ENCODE data around the gene DHFR.
A peak's percentile ranks its signal among the peaks of the same experiment; 100 is the strongest.

Gene DHFR

GRCh38 chr5:80656425-80656824 is 1.6 kb upstream of the DHFR start:
- H3K9me3 ChIP-seq (ENCODE audit: control insufficient read depth, low read length): no peaks in the 10 kb centered on the region
- H3K4me1 ChIP-seq (ENCODE audit: control insufficient read depth, insufficient read depth, low read length, poor library complexity, severe bottlenecking): peaks cover 12% of the 10 kb centered on the region
- no peak overlapping the region for H3K27ac ChIP-seq (ENCODE audit: insufficient read depth, low read length, poor library complexity, severe bottlenecking)
- no peak for DNase-seq
- peaks cover 14% of the 10 kb centered on the region for H3K36me3 ChIP-seq (ENCODE audit: control insufficient read depth, insufficient read depth, low read length)
- H3K27me3 ChIP-seq (replicated peaks; ENCODE audit: control insufficient read depth, insufficient read depth, low read length, poor library complexity, severe bottlenecking): no peaks in the 10 kb centered on the region
- no peak overlapping the region for H3K4me3 ChIP-seq (ENCODE audit: insufficient read depth, low read depth, low read length, poor library complexity, severe bottlenecking)

GRCh38 chr5:80655231-80655774 is 520 bp upstream of the DHFR start:
- H3K9me3 ChIP-seq (ENCODE audit: control insufficient read depth, low read length): no peaks in the 10 kb centered on the region
- peaks cover 12% of the 10 kb centered on the region for H3K4me1 ChIP-seq (ENCODE audit: control insufficient read depth, insufficient read depth, low read length, poor library complexity, severe bottlenecking)
- H3K36me3 ChIP-seq (ENCODE audit: control insufficient read depth, insufficient read depth, low read length): peaks cover 14% of the 10 kb centered on the region
- H3K27ac ChIP-seq (ENCODE audit: insufficient read depth, low read length, poor library complexity, severe bottlenecking): peak overlapping the region; percentile 84
- no peaks in the 10 kb centered on the region for H3K27me3 ChIP-seq (replicated peaks; ENCODE audit: control insufficient read depth, insufficient read depth, low read length, poor library complexity, severe bottlenecking)
- DNase-seq: no peak
- peak overlapping the region; percentile 79 for H3K4me3 ChIP-seq (ENCODE audit: insufficient read depth, low read depth, low read length, poor library complexity, severe bottlenecking)

DNA sequence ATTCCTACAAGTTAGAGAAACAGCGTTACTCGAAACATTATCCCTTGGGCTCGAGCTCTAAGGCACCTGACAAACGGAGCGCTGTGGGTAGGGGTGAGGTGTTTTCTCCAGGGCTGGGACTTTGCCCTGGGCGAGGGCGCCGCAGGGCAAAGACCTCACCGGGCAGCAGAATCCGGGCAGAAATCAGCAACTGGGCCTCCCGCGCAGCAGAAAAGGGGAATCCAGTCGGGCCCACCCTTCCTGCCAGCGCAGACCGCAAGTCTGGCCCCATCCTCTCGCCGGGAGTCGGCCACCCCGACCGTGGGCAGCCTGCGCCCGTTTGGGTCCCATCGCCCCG is 761 bp downstream of the DHFR start:
- Histone ChIP-seq H3K9me3 (ENCODE audit: control insufficient read depth, low read length) (no peaks in the 10 kb centered on the region), H3K27me3 (replicated peaks; ENCODE audit: control insufficient read depth, insufficient read depth, low read length, poor library complexity, severe bottlenecking) (no peaks in the 10 kb centered on the region), H3K36me3 (ENCODE audit: control insufficient read depth, insufficient read depth, low read length) (peaks cover 6% of the 10 kb centered on the region), H3K4me3 (ENCODE audit: insufficient read depth, low read depth, low read length, poor library complexity, severe bottlenecking) (peak overlapping the region; percentile 79), H3K27ac (ENCODE audit: insufficient read depth, low read length, poor library complexity, severe bottlenecking) (peak overlapping the region; percentile 32), H3K4me1 (ENCODE audit: control insufficient read depth, insufficient read depth, low read length, poor library complexity, severe bottlenecking) (peaks cover 12% of the 10 kb centered on the region)
- DNase-seq: no peak

DNA sequence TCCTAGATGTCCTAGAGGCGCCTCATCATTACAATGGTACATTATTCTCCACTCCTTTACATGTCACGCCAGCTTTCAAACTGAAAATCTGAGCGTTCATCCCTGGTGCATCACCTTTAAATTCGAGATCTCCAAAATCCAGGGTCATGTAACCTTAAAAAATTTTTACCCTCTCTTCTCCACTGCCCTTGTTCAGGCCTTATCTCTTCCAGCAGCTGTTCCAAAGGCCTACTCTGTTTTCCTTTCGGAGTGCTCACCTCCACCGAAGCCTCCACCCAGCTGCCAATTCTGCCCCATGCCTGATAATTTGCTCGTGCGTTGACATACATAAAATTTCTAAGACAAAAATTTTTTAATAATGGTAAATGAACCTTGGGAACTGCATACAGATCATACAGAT is 1.3 kb downstream of the DHFR start:
- no peaks in the 10 kb centered on the region for H3K27me3 ChIP-seq (replicated peaks; ENCODE audit: control insufficient read depth, insufficient read depth, low read length, poor library complexity, severe bottlenecking)
- DNase-seq: no peak
- peak overlapping the region; percentile 79 for H3K4me3 ChIP-seq (ENCODE audit: insufficient read depth, low read depth, low read length, poor library complexity, severe bottlenecking)
- H3K9me3 ChIP-seq (ENCODE audit: control insufficient read depth, low read length): no peaks in the 10 kb centered on the region
- peaks cover 12% of the 10 kb centered on the region for H3K4me1 ChIP-seq (ENCODE audit: control insufficient read depth, insufficient read depth, low read length, poor library complexity, severe bottlenecking)
- H3K36me3 ChIP-seq (ENCODE audit: control insufficient read depth, insufficient read depth, low read length): peaks cover 3% of the 10 kb centered on the region
- H3K27ac ChIP-seq (ENCODE audit: insufficient read depth, low read length, poor library complexity, severe bottlenecking): no peak overlapping the region

GRCh38 chr5:80646926-80647325 is 7.9 kb downstream of the DHFR start:
- Histone ChIP-seq H3K27ac (ENCODE audit: insufficient read depth, low read length, poor library complexity, severe bottlenecking) (no peak overlapping the region), H3K4me3 (ENCODE audit: insufficient read depth, low read depth, low read length, poor library complexity, severe bottlenecking) (no peak overlapping the region), H3K4me1 (ENCODE audit: control insufficient read depth, insufficient read depth, low read length, poor library complexity, severe bottlenecking) (no peaks in the 10 kb centered on the region), H3K27me3 (replicated peaks; ENCODE audit: control insufficient read depth, insufficient read depth, low read length, poor library complexity, severe bottlenecking) (no peaks in the 10 kb centered on the region), H3K36me3 (ENCODE audit: control insufficient read depth, insufficient read depth, low read length) (peaks cover 12% of the 10 kb centered on the region), H3K9me3 (ENCODE audit: control insufficient read depth, low read length) (no peaks in the 10 kb centered on the region)
- no peak for DNase-seq

DNA sequence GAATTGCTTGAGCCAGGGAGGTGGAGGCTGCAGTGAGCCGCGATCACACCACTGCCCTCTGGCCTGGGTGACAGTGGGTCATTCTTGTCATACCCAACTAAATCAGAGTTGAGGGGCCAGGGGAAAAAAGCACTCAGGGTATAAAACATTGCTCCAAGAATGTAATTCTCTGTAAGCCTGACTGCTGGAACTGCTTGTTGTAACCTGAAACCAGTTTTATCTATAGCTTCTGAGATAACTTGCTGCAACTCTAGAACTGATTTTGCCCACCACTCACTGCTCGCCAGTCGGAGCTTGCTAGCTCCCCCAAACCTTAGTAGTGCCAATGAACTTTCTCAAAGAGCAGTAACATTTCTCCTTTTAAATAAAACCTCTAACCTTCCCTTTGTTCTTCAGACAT is 9.9 kb downstream of the DHFR start:
- Histone ChIP-seq H3K27ac (ENCODE audit: insufficient read depth, low read length, poor library complexity, severe bottlenecking) (no peak overlapping the region), H3K36me3 (ENCODE audit: control insufficient read depth, insufficient read depth, low read length) (peaks cover 18% of the 10 kb centered on the region), H3K4me3 (ENCODE audit: insufficient read depth, low read depth, low read length, poor library complexity, severe bottlenecking) (no peak overlapping the region), H3K4me1 (ENCODE audit: control insufficient read depth, insufficient read depth, low read length, poor library complexity, severe bottlenecking) (no peaks in the 10 kb centered on the region), H3K9me3 (ENCODE audit: control insufficient read depth, low read length) (no peaks in the 10 kb centered on the region), H3K27me3 (replicated peaks; ENCODE audit: control insufficient read depth, insufficient read depth, low read length, poor library complexity, severe bottlenecking) (no peaks in the 10 kb centered on the region)
- no peak for DNase-seq

DNA sequence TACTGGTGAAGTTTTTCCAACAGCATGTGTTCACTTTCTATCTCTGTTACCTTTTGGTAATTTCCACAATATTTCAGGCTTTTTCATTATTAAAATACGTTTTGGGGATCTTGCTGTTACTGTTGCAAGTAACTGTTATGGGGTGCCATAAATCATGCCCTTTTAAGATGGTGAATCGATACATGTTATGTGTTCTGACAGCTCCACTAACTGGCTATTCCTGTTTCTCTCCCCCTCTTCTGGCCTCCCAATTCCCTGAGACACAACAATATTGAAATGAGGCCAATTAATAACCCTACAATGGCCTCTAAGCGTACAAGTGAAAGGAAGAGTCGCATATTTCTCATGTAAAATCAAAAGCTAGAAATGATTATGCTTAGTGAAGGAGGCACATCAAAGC is 13.4 kb downstream of the DHFR start:
- no peak for DNase-seq
- peaks cover 18% of the 10 kb centered on the region for H3K36me3 ChIP-seq (ENCODE audit: control insufficient read depth, insufficient read depth, low read length)
- no peaks in the 10 kb centered on the region for H3K9me3 ChIP-seq (ENCODE audit: control insufficient read depth, low read length)
- no peak overlapping the region for H3K4me3 ChIP-seq (ENCODE audit: insufficient read depth, low read depth, low read length, poor library complexity, severe bottlenecking)
- no peak overlapping the region for H3K27ac ChIP-seq (ENCODE audit: insufficient read depth, low read length, poor library complexity, severe bottlenecking)
- H3K27me3 ChIP-seq (replicated peaks; ENCODE audit: control insufficient read depth, insufficient read depth, low read length, poor library complexity, severe bottlenecking): no peaks in the 10 kb centered on the region
- H3K4me1 ChIP-seq (ENCODE audit: control insufficient read depth, insufficient read depth, low read length, poor library complexity, severe bottlenecking): no peaks in the 10 kb centered on the region

DNA sequence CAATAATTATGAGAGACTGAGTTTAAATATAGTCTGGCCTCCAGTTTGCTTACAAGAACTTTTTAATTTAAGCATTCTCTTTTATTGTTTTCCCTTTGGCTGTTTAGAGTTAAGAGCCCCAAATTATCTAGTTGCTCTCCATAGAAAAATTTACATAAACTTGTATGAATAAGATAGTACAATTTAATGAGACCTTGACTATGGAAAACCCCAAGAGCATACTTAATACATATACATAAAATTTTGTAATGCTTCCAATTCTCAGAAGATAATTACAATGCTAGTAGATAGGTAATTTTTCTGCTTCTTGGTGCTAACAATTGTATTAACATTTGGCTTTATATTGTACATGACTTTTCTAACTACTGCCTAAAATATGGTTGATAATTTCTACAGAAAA is 20.6 kb downstream of the DHFR start:
- Histone ChIP-seq H3K4me1 (ENCODE audit: control insufficient read depth, insufficient read depth, low read length, poor library complexity, severe bottlenecking) (no peaks in the 10 kb centered on the region), H3K36me3 (ENCODE audit: control insufficient read depth, insufficient read depth, low read length) (peaks cover 3% of the 10 kb centered on the region), H3K27me3 (replicated peaks; ENCODE audit: control insufficient read depth, insufficient read depth, low read length, poor library complexity, severe bottlenecking) (no peaks in the 10 kb centered on the region), H3K9me3 (ENCODE audit: control insufficient read depth, low read length) (no peaks in the 10 kb centered on the region), H3K4me3 (ENCODE audit: insufficient read depth, low read depth, low read length, poor library complexity, severe bottlenecking) (no peak overlapping the region), H3K27ac (ENCODE audit: insufficient read depth, low read length, poor library complexity, severe bottlenecking) (no peak overlapping the region)
- DNase-seq: no peak

GRCh38 chr5:80632700-80633099 is 22.1 kb downstream of the DHFR start:
- H3K4me1 ChIP-seq (ENCODE audit: control insufficient read depth, insufficient read depth, low read length, poor library complexity, severe bottlenecking): no peaks in the 10 kb centered on the region
- H3K27ac ChIP-seq (ENCODE audit: insufficient read depth, low read length, poor library complexity, severe bottlenecking): no peak overlapping the region
- H3K36me3 ChIP-seq (ENCODE audit: control insufficient read depth, insufficient read depth, low read length): peaks cover 3% of the 10 kb centered on the region
- H3K9me3 ChIP-seq (ENCODE audit: control insufficient read depth, low read length): no peaks in the 10 kb centered on the region
- no peak for DNase-seq
- no peak overlapping the region for H3K4me3 ChIP-seq (ENCODE audit: insufficient read depth, low read depth, low read length, poor library complexity, severe bottlenecking)
- no peaks in the 10 kb centered on the region for H3K27me3 ChIP-seq (replicated peaks; ENCODE audit: control insufficient read depth, insufficient read depth, low read length, poor library complexity, severe bottlenecking)

GRCh38 chr5:80631278-80632259 is 23.2 kb downstream of the DHFR start:
- DNase-seq: no peak
- Histone ChIP-seq H3K4me1 (ENCODE audit: control insufficient read depth, insufficient read depth, low read length, poor library complexity, severe bottlenecking) (no peaks in the 10 kb centered on the region), H3K36me3 (ENCODE audit: control insufficient read depth, insufficient read depth, low read length) (peaks cover 3% of the 10 kb centered on the region), H3K27me3 (replicated peaks; ENCODE audit: control insufficient read depth, insufficient read depth, low read length, poor library complexity, severe bottlenecking) (no peaks in the 10 kb centered on the region), H3K9me3 (ENCODE audit: control insufficient read depth, low read length) (no peaks in the 10 kb centered on the region), H3K4me3 (ENCODE audit: insufficient read depth, low read depth, low read length, poor library complexity, severe bottlenecking) (no peak overlapping the region), H3K27ac (ENCODE audit: insufficient read depth, low read length, poor library complexity, severe bottlenecking) (no peak overlapping the region)
